Measurements from ENCODE around the gene LRRC73.

GRCh38 chr6:43500921-43501320, 9.2 kb downstream of the LRRC73 start:
- TF ChIP-seq CTCF (IDR thresholded peaks at IDR 0.05 in 8 of 11, conservative IDR thresholded peaks at IDR 0.05 in 3 of 11), result no peak
- no peak for TF ChIP-seq POLR2A (IDR thresholded peaks at IDR 0.05)
- TF ChIP-seq POLR2AphosphoS5 (IDR thresholded peaks at IDR 0.05), result no peak

All from spleen (tissue), 7 donors.